ENCODE measurements around the gene SASH1. TPM values are rescaled to one million over a fixed set of nuclear protein-coding genes. Genes with fewer than 3 reads are reported as not detected.

The SASH1 gene
- polyA plus RNA-seq, 3 donors from 2014 or later, result not detected

- no peak for DNase-seq
- peaks cover 0 to 2% (median 0%) of the 10 kb centered on the region in 6 donors for H3K9me3 Mint-ChIP-seq
- H3K4me3 Mint-ChIP-seq, result no peak overlapping the region
- H3K36me3 Mint-ChIP-seq, result no peaks in the 10 kb centered on the region
- no peaks in the 10 kb centered on the region for H3K4me1 Mint-ChIP-seq
- H3K27ac Mint-ChIP-seq, result no peak overlapping the region
- H3K27me3 Mint-ChIP-seq (ENCODE audit: low read depth in 3 of 3), result peaks cover 2 to 8% (median 3%) of the 10 kb centered on the region in 3 donors
These were observed 149.1 kb downstream of the SASH1 start for GRCh38 chr6:148491638-148492251.

DNA sequence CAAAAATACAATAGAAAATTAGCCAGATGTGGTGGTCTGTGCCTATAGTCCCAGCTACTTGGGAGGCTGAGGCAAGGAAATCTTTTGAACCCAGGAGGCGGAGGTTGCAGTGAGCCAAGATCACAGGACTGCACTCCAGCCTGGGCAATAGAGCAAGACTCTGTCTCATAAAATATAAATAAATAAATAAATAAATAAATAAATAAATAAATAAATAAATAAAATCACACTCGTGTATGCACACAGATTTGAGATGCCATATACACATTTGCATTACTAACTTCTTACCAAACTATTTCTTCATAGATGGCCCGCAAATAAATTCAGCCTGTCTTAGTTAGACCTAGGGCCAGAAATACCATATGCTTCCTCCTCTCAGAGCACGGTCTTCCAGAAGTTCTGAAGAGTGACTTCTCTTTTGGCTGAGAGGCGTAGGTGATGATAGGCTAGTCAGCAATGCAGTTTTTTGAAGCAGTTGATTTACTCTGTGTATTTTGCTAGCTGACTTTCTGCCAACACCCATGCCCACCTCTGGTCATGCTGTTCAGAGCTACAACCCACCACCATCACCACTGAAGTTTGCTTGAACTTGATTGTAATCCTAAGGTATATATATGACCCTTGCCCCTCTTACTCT is 150.1 kb downstream of the SASH1 start:
- Mint-ChIP-seq H3K9me3 (peaks cover 0 to 2% (median 0%) of the 10 kb centered on the region in 6 donors), H3K4me1 (no peaks in the 10 kb centered on the region), H3K27ac (no peak overlapping the region), H3K36me3 (no peaks in the 10 kb centered on the region), H3K4me3 (no peak overlapping the region), H3K27me3 (ENCODE audit: low read depth in 3 of 3) (peaks cover 3 to 7% (median 3%) of the 10 kb centered on the region in 3 donors)
- no peak for DNase-seq

GRCh38 chr6:148493424-148493823 is 150.8 kb downstream of the SASH1 start:
- H3K9me3 Mint-ChIP-seq, result peaks cover 0 to 2% (median 0%) of the 10 kb centered on the region in 6 donors
- H3K4me1 Mint-ChIP-seq, result no peaks in the 10 kb centered on the region
- no peak overlapping the region for H3K27ac Mint-ChIP-seq
- H3K36me3 Mint-ChIP-seq, result no peaks in the 10 kb centered on the region
- H3K27me3 Mint-ChIP-seq (ENCODE audit: low read depth in 3 of 3), result peaks cover 3 to 7% (median 4%) of the 10 kb centered on the region in 3 donors
- DNase-seq, result no peak
- H3K4me3 Mint-ChIP-seq, result no peak overlapping the region

- Mint-ChIP-seq H3K4me3 (no peak overlapping the region), H3K27me3 (ENCODE audit: low read depth in 3 of 3) (peaks cover 3 to 5% (median 4%) of the 10 kb centered on the region in 3 donors), H3K9me3 (peaks cover 0 to 2% (median 0%) of the 10 kb centered on the region in 6 donors), H3K4me1 (no peaks in the 10 kb centered on the region), H3K36me3 (no peaks in the 10 kb centered on the region), H3K27ac (no peak overlapping the region)
- no peak for DNase-seq
These were observed 151.6 kb downstream of the SASH1 start for GRCh38 chr6:148494226-148494625.

- Mint-ChIP-seq H3K4me3 (no peak overlapping the region), H3K9me3 (peaks cover 0 to 2% (median 0%) of the 10 kb centered on the region in 6 donors), H3K27ac (no peak overlapping the region), H3K4me1 (no peaks in the 10 kb centered on the region), H3K36me3 (no peaks in the 10 kb centered on the region), H3K27me3 (ENCODE audit: low read depth in 3 of 3) (peaks cover 3 to 5% (median 4%) of the 10 kb centered on the region in 3 donors)
- DNase-seq, result no peak
These were observed 152.4 kb downstream of the SASH1 start for GRCh38 chr6:148495029-148495428.

DNA sequence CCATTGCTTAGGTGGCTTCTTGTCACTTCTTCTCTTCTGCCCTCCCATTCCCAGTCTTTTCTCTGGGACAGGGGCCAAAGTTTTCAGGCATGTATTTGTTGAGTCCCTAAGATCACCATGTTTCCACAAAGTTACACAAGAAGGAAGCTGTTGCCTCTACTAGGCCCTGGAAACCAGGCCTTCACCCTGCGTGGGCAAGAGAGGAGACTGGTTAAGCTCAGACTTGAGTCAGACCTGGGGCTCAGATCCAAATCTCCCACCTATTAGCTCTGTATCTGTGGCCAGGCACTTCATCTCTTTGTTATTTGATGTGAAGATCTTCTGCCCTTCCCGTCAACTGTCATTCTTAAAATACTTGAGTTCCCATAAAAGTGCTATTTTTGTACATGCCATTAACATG is 154.6 kb downstream of the SASH1 start:
- Mint-ChIP-seq H3K27me3 (ENCODE audit: low read depth in 3 of 3) (peaks cover 3 to 9% (median 3%) of the 10 kb centered on the region in 3 donors), H3K36me3 (no peaks in the 10 kb centered on the region), H3K4me1 (no peaks in the 10 kb centered on the region), H3K9me3 (no peaks in the 10 kb centered on the region), H3K4me3 (no peak overlapping the region), H3K27ac (no peak overlapping the region)
- no peak for DNase-seq

DNA sequence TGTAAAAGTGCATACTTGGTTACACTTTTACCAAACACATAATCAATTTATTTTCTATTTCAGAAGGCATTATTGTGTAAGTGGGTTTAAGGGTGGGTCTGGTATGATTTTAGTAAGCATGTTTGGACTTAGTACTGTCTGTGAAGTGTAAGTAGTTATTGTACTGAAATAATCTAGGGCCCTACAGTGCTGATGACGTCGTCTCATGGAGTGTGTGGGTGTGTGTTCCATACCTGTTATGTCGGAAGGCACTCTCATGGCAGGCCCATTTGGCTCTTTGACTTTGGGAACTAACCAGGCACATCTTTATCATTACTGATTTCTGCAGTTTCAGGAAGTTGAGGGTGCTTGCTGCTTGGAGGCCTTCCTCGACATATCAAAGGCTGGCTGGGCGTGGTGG is 155.1 kb downstream of the SASH1 start:
- Mint-ChIP-seq H3K4me1 (no peaks in the 10 kb centered on the region), H3K9me3 (no peaks in the 10 kb centered on the region), H3K27me3 (ENCODE audit: low read depth in 3 of 3) (peaks cover 3 to 10% (median 3%) of the 10 kb centered on the region in 3 donors), H3K4me3 (no peak overlapping the region), H3K27ac (no peak overlapping the region), H3K36me3 (no peaks in the 10 kb centered on the region)
- DNase-seq, result no peak

DNA sequence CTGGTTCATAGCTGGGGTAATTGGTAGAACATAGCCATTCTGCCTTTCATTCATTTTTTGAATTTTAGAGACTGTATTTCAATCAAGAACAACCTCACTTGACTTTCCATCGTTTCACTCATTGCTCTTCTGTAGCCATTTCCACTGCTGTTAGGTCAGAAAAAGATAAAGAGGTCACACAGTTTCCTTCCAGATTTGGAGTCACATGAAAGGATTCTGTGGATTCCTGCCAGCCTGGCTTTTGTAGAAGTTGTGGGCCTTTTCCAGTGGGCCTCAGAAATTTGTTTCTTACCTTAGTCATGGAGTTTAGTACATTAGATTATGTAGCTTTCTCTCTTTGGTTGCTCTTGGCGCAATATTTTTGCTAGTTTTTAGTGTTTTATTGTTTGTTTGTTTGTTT is 157.8 kb downstream of the SASH1 start:
- no peak overlapping the region for H3K4me3 Mint-ChIP-seq
- H3K27me3 Mint-ChIP-seq (ENCODE audit: low read depth in 3 of 3), result peaks cover 2 to 7% (median 7%) of the 10 kb centered on the region in 3 donors
- no peak overlapping the region for H3K27ac Mint-ChIP-seq
- no peak for DNase-seq
- no peaks in the 10 kb centered on the region for H3K9me3 Mint-ChIP-seq
- H3K36me3 Mint-ChIP-seq, result no peaks in the 10 kb centered on the region
- H3K4me1 Mint-ChIP-seq, result no peaks in the 10 kb centered on the region

DNA sequence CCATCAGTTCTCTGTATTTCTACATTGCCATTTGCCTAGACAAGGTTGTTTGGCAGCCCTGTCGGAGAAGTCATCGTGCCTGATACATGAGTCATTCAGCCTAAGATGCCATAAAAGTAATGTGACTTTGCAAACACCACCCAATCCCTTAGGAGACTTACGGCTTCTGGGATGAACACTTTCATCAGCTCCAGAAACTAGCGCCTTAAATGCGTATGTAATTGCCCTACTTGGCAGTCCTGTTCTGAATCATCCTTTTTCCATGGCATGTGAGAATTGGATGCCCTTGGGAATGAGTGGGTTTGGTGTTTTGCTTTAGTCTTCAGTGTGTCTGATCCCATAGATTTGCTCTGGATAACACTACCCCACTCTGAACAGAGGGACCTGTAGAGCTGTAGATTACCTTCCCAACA is 158.5 kb downstream of the SASH1 start:
- Mint-ChIP-seq H3K36me3 (no peaks in the 10 kb centered on the region), H3K4me1 (no peaks in the 10 kb centered on the region), H3K27me3 (ENCODE audit: low read depth in 3 of 3) (peaks cover 2 to 7% (median 7%) of the 10 kb centered on the region in 3 donors), H3K4me3 (no peak overlapping the region), H3K9me3 (no peaks in the 10 kb centered on the region), H3K27ac (no peak overlapping the region)
- no peak for DNase-seq

GRCh38 chr6:148502083-148502772 is 159.6 kb downstream of the SASH1 start:
- no peaks in the 10 kb centered on the region for H3K9me3 Mint-ChIP-seq
- H3K4me1 Mint-ChIP-seq, result no peaks in the 10 kb centered on the region
- H3K36me3 Mint-ChIP-seq, result no peaks in the 10 kb centered on the region
- H3K27ac Mint-ChIP-seq, result no peak overlapping the region
- peaks cover 6 to 7% (median 7%) of the 10 kb centered on the region in 3 donors for H3K27me3 Mint-ChIP-seq (ENCODE audit: low read depth in 3 of 3)
- no peak for DNase-seq
- H3K4me3 Mint-ChIP-seq, result no peak overlapping the region

DNA sequence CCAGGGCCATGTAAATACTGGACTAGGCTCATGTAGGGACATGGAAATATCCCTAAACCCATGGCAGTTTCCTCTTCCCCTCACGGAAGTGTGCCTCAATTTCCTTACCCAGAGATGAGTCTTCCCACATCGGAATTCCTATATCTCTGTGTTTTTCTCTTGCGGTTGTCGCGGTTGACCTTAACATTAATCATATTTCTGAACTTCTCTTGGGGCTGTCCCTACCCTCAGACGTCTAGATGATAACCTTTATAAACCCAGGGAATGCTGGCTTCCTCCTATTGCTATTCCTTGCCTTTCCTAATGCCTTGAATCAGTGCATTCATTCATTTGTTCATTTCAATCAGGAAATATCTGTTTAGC is 160.1 kb downstream of the SASH1 start:
- no peak overlapping the region for H3K4me3 Mint-ChIP-seq
- peaks cover 6 to 7% (median 6%) of the 10 kb centered on the region in 3 donors for H3K27me3 Mint-ChIP-seq (ENCODE audit: low read depth in 3 of 3)
- H3K27ac Mint-ChIP-seq, result no peak overlapping the region
- DNase-seq, result no peak
- no peaks in the 10 kb centered on the region for H3K9me3 Mint-ChIP-seq
- H3K36me3 Mint-ChIP-seq, result no peaks in the 10 kb centered on the region
- no peaks in the 10 kb centered on the region for H3K4me1 Mint-ChIP-seq

DNA sequence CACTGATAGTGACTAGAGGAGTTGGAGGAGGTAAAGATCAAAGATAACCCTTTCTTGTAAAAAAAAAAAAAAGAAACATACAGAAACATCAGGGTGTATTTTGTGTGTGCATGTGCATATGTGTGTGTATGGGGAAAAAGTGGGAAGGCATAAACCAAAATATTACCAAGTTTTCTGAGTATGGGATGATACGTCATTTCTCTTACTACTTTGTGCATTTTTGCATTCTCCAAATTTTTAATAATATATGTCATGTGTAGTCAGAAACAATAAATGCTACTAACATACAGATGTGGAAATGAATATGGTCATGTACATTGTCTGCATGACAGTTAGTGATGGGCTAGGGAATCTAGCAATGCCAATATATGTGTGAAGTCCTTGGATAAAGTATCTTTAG is 161.1 kb downstream of the SASH1 start:
- Mint-ChIP-seq H3K4me1 (no peaks in the 10 kb centered on the region), H3K27me3 (ENCODE audit: low read depth in 3 of 3) (peaks cover 8 to 9% (median 9%) of the 10 kb centered on the region in 3 donors), H3K9me3 (no peaks in the 10 kb centered on the region), H3K36me3 (no peaks in the 10 kb centered on the region), H3K27ac (no peak overlapping the region), H3K4me3 (no peak overlapping the region)
- DNase-seq, result no peak

DNA sequence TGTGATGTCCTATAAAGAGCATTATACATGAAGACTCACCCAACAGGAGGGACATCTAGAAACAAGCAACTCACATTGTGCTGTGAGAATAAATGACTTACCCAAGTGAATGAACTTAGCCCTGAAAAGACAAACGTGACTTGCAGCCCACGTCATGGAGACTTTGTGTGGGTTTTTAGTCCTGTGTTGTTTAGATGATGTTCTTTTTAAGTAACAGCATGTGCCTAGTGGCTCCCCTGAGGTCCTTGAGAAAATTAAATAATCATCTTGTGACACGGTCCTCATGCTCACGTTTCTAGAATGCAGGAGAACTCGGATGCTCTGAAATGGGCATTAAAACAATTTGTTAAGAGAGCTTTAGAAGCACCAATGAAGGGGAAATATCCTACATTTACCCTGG is 165.1 kb downstream of the SASH1 start:
- Mint-ChIP-seq H3K27ac (no peak overlapping the region), H3K4me1 (no peaks in the 10 kb centered on the region), H3K27me3 (ENCODE audit: low read depth in 3 of 3) (peaks cover 5 to 12% (median 9%) of the 10 kb centered on the region in 3 donors), H3K9me3 (no peaks in the 10 kb centered on the region), H3K4me3 (no peak overlapping the region), H3K36me3 (no peaks in the 10 kb centered on the region)
- DNase-seq, result no peak

DNA sequence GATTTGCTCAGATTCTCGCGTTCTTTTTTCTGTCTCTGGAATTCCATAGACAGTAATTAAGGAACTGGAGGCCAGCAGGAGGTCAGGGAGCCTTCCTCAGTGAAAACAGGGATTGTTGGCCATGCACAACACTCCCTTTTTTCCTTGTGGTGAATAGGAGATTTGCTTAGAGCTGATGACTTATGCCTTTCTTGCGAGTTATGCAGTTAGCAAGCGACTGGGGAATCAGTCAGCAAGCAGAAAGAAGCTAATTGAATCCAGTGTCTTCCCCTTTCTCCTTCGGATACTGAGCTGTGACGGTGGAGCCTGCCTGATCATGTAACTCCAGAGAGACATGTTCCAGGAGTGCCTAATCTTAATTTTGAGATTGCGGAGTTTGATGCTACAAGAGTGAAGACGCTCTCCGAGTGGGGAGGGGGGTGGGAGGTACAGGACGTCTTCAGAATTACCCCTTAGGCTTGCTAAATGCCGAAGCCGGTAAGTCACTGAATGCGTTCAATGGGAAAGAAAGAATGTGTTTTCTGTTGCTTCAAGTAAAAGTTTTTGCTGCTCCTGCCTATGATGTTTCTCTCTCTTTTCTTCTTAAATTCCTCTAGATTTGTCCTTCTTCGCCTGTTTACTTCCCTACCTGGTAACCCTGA is 165.9 kb downstream of the SASH1 start:
- no peak for DNase-seq
- Mint-ChIP-seq H3K27ac (no peak overlapping the region), H3K4me3 (no peak overlapping the region), H3K36me3 (no peaks in the 10 kb centered on the region), H3K27me3 (ENCODE audit: low read depth in 3 of 3) (peaks cover 5 to 15% (median 5%) of the 10 kb centered on the region in 3 donors), H3K9me3 (no peaks in the 10 kb centered on the region), H3K4me1 (no peaks in the 10 kb centered on the region)
